IgD-negative memory B cell (primary cell): ENCODE data around the gene TADA2B. TPM values are rescaled to one million over a fixed set of nuclear protein-coding genes. Genes with fewer than 3 reads are reported as not detected.
A peak's percentile ranks its signal among the peaks of the same experiment; 100 is the strongest.

Source experiments
- H3K27ac Mint-ChIP-seq, 3 donors: one replicate each; pipeline ENCODE4 v1.8.0; 2020 to 2022; ENCODE audit warnings: mild to moderate bottlenecking in 3 of 3, mixed read lengths in 3 of 3, moderate library complexity in 1 of 3
- H3K27me3 Mint-ChIP-seq: one replicate; pipeline ENCODE4 v1.8.0; 2021; ENCODE audit warnings: mixed read lengths
- H3K36me3 Mint-ChIP-seq: one replicate; pipeline ENCODE4 v1.8.0; 2020; ENCODE audit warnings: mild to moderate bottlenecking, mixed read lengths
- H3K4me1 Mint-ChIP-seq, 3 donors: one replicate each; pipeline ENCODE4 v1.8.0; 2020 to 2022; ENCODE audit warnings: mixed read lengths in 3 of 3, mild to moderate bottlenecking in 1 of 3
- H3K4me3 Mint-ChIP-seq, 4 donors: one replicate each; pipeline ENCODE4 v1.8.0; 2020 to 2022; ENCODE audit warnings: mild to moderate bottlenecking in 4 of 4, mixed read lengths in 4 of 4, moderate library complexity in 3 of 4
- H3K9me3 Mint-ChIP-seq, 3 donors: one replicate each; pipeline ENCODE4 v1.8.0; 2020 to 2021; ENCODE audit warnings: mixed read lengths in 3 of 3, mild to moderate bottlenecking in 1 of 3
- polyA plus RNA-seq: library from polyadenylated mRNA; unstranded; fragments of 300-500 nt; fragmentation: Illumina TruSeq; gene quantifications from one replicate; pipeline ENCODE4 v1.2.3, GENCODE V29; 2021

Gene TADA2B
- polyA plus RNA-seq, 1 donor from 2014 or later = 4.7 TPM

GRCh38 chr4:7104366-7105031, 61.3 kb downstream of the TADA2B start:
- Mint-ChIP-seq H3K4me3 (peak overlapping the region; percentile 58 to 89 (median 86)), H3K27ac (peak overlapping the region in 1 of 3 donors; percentile 55), H3K4me1 (peaks cover 7 to 11% (median 9%) of the 10 kb centered on the region in 3 donors), H3K36me3 (no peaks in the 10 kb centered on the region), H3K27me3 (peaks cover 5% of the 10 kb centered on the region), H3K9me3 (no peaks in the 10 kb centered on the region)

- H3K27ac Mint-ChIP-seq = peak overlapping the region in 1 of 3 donors; percentile 46
- no peaks in the 10 kb centered on the region for H3K9me3 Mint-ChIP-seq
- peaks cover 7 to 11% (median 9%) of the 10 kb centered on the region in 3 donors for H3K4me1 Mint-ChIP-seq
- H3K27me3 Mint-ChIP-seq = peaks cover 4% of the 10 kb centered on the region
- no peaks in the 10 kb centered on the region for H3K36me3 Mint-ChIP-seq
- H3K4me3 Mint-ChIP-seq = peak overlapping the region in 1 of 4 donors; percentile 89
Measured at GRCh38 chr4:7105276-7105675, 62.1 kb downstream of the TADA2B start.

- no peaks in the 10 kb centered on the region for H3K27me3 Mint-ChIP-seq
- H3K4me1 Mint-ChIP-seq = peaks cover under 1 to 6% (median 4%) of the 10 kb centered on the region in 3 donors
- no peak overlapping the region for H3K27ac Mint-ChIP-seq
- no peaks in the 10 kb centered on the region for H3K36me3 Mint-ChIP-seq
- no peaks in the 10 kb centered on the region for H3K9me3 Mint-ChIP-seq
- H3K4me3 Mint-ChIP-seq = peak overlapping the region in 1 of 4 donors; percentile 29
Measured at GRCh38 chr4:7107166-7107905, 64.2 kb downstream of the TADA2B start.

Other genes with a start within 250 kb of the TADA2B start
- gene TBC1D14, start 133.5 kb upstream of the TADA2B start, polyA plus RNA-seq = 28.2 TPM
- 49.0 TPM for gene GRPEL1, start 24.7 kb downstream of the TADA2B start, polyA plus RNA-seq
- not detected for gene SORCS2, start 149.2 kb downstream of the TADA2B start, polyA plus RNA-seq